Measurements from ENCODE around the gene RPL13.

Gene RPL13

GRCh38 chr16:89545044-89545830 lies 15.2 kb upstream of the RPL13 start:
- DNase-seq: no peak

- DNase-seq: no peak
Observed at GRCh38 chr16:89545831-89546574, 14.5 kb upstream of the RPL13 start.

- no peak for DNase-seq
Observed at GRCh38 chr16:89546781-89547180, 13.7 kb upstream of the RPL13 start.

GRCh38 chr16:89547291-89547690 lies 13.2 kb upstream of the RPL13 start:
- no peak for DNase-seq

- DNase-seq: no peak
Observed at GRCh38 chr16:89547860-89548259, 12.6 kb upstream of the RPL13 start.

- DNase-seq: no peak
Observed at GRCh38 chr16:89548344-89549006, 12.0 kb upstream of the RPL13 start.

GRCh38 chr16:89549007-89549700 lies 11.3 kb upstream of the RPL13 start:
- DNase-seq: no peak

GRCh38 chr16:89550421-89551007 lies 10.0 kb upstream of the RPL13 start:
- DNase-seq: no peak

- no peak for DNase-seq
Observed at GRCh38 chr16:89552329-89552728, 8.2 kb upstream of the RPL13 start.

- no peak for DNase-seq
Observed at GRCh38 chr16:89552913-89553312, 7.6 kb upstream of the RPL13 start.

GRCh38 chr16:89553733-89554132 lies 6.7 kb upstream of the RPL13 start:
- no peak for DNase-seq

GRCh38 chr16:89554343-89554742 lies 6.1 kb upstream of the RPL13 start:
- no peak for DNase-seq

- no peak for DNase-seq
Observed at GRCh38 chr16:89555265-89555664, 5.2 kb upstream of the RPL13 start.

GRCh38 chr16:89555780-89556179 lies 4.7 kb upstream of the RPL13 start:
- DNase-seq: no peak

GRCh38 chr16:89556750-89557689 lies 3.5 kb upstream of the RPL13 start:
- DNase-seq: peak in 1 of 2 experiments; percentile 40

GRCh38 chr16:89557690-89558490 lies 2.6 kb upstream of the RPL13 start:
- DNase-seq: no peak

GRCh38 chr16:89561142-89561883 lies 831 bp downstream of the RPL13 start:
- DNase-seq: no peak

GRCh38 chr16:89561884-89562599 lies 1.6 kb downstream of the RPL13 start:
- no peak for DNase-seq

GRCh38 chr16:89562939-89563338 lies 2.5 kb downstream of the RPL13 start:
- no peak for DNase-seq

Data from SW 1271 (cell line).